ENCODE results near the gene PNKP.

DNA sequence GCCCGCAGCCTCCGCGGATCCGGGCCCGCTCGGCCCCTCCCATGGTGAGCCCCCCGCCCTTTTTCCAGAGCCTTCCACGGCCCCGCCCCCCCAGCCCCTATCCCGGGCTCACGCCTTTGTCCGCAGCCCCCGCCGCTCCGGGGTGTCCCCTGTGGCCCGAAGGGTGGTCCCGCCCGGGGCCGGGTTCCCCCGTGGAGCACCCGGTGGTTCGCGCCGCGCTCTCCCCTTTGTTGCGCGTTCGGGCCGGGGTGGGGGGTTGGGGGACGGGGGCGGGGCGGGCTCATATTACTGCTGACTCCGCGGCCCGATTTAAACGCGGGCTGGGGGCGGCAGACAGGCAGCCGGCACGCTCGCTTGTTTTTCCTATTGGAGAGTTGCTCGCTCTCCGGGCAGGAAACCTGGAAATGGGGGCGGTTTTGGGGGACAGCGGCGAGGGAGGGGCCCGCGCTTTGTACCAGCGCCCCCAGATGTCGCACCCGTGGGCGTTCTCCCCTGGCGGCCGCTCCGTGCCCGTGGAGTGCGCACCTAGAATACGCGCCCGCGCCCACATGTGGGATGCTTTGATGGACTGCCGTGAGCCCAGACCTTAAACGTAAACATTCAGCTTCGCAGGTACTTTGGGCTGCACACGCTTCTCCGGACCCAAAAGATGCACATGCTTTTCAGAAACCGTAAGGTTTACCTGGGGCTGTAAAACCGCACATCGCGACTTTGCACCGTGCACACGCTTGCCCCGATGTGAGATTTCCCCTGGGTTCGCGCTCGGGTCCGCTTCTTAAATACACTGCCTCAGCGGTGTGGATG lies 15.7 kb downstream of the PNKP start:
- TF ChIP-seq EP300 (IDR thresholded peaks at IDR 0.05) (no peak), POLR2A (IDR thresholded peaks at IDR 0.05) (no peak)
- TF ChIP-seq, protein P1, sequence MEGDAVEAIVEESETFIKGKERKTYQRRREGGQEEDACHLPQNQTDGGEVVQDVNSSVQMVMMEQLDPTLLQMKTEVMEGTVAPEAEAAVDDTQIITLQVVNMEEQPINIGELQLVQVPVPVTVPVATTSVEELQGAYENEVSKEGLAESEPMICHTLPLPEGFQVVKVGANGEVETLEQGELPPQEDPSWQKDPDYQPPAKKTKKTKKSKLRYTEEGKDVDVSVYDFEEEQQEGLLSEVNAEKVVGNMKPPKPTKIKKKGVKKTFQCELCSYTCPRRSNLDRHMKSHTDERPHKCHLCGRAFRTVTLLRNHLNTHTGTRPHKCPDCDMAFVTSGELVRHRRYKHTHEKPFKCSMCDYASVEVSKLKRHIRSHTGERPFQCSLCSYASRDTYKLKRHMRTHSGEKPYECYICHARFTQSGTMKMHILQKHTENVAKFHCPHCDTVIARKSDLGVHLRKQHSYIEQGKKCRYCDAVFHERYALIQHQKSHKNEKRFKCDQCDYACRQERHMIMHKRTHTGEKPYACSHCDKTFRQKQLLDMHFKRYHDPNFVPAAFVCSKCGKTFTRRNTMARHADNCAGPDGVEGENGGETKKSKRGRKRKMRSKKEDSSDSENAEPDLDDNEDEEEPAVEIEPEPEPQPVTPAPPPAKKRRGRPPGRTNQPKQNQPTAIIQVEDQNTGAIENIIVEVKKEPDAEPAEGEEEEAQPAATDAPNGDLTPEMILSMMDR (IDR thresholded peaks at IDR 0.05): no peak
